Left lobe of liver (tissue), 2 donors: ENCODE measurements around the gene TEAD1. TPM values are rescaled to one million over a fixed set of nuclear protein-coding genes. Genes with fewer than 3 reads are reported as not detected.

ENCODE experiments used
- ATAC-seq: fragments of 200-7000 bp; cut with Tn5 transposase; one replicate; pipeline ENCODE4 v1.9.1; 2020; ENCODE audit warnings: mild to moderate bottlenecking, moderate library complexity
- DNase-seq: peaks from one replicate; pipeline ENCODE4 v3.0.0-alpha.2; 2020; ENCODE audit warnings: low spot score
- total RNA-seq: library from RNA; stranded (reverse); gene quantifications from one replicate; pipeline ENCODE4 v1.2.1, GENCODE V29; 2021
- donor health status: DM: no; HTN: no; CAD: no; lungs with moderate emphysema.
- donor health status: DM: no; HTN: yes; CAD: no.

Gene TEAD1
- total RNA-seq, 1 donor from 2014 or later = 29.6 TPM

GRCh38 chr11:12785901-12786300 is 111.7 kb downstream of the TEAD1 start:
- ATAC-seq (no peak), DNase-seq (no peak)

GRCh38 chr11:12786450-12786849 is 112.2 kb downstream of the TEAD1 start:
- DNase-seq (no peak), ATAC-seq (no peak)

DNA sequence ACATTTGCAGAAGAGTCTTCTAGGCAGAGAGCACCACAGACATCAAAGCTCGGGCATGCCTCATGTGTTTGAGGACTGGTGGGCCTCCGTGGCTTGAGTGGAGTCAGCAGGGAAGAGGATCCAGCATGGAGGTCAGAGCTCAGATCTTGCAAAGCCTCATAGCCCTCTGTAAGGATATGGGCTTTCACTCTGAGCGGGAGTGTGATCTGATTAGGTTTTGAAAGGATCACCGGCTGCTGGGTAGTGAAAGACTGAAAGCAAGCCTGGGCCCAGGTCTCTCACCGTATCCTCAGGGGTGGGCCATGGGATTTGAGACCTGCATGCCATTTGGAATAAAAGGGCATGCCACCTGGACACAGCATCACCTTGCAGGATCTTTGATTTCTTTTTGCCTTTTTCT is 112.7 kb downstream of the TEAD1 start:
- no peak for ATAC-seq
- DNase-seq = no peak

GRCh38 chr11:12787847-12788246 is 113.6 kb downstream of the TEAD1 start:
- DNase-seq (no peak), ATAC-seq (no peak)

GRCh38 chr11:12789054-12789453 is 114.8 kb downstream of the TEAD1 start:
- ATAC-seq = no peak
- DNase-seq = no peak

GRCh38 chr11:12789596-12790215 is 115.5 kb downstream of the TEAD1 start:
- DNase-seq (no peak), ATAC-seq (no peak)

DNA sequence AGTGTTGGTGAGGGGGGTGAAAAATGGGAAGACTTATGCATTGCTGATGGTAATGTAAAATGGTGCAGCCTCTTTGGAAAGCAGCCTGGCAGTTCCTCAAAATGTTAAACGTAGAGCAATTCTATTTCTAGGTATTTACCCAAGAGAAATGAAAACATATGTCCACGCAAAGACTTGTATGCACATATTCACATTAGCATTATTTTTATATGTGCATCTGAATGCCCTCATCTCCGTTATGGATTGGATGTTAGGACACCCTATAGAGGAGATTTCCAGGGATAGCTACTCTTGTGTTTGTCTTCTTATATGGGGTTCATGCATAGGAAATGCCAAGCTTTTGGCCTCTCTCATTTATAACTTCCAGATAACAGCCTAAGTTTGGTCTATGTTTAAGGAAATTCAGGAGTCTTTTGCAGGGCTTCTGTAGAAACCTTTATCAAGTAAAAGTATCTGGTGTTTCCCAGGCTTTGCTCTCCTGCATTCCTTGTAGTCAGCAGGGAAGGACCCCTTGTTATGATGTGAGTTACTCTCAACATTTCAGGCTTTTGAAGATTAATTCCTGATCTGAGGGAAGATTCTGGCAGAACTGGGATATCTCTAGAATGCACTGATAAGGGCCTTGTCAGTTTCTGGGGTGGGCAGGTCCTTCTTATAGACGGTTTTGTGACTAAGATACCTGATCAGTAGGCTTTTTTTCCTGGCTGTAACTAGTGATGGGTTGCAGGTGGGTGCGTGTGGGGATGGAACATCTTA is 116.8 kb downstream of the TEAD1 start:
- ATAC-seq (no peak), DNase-seq (no peak)

DNA sequence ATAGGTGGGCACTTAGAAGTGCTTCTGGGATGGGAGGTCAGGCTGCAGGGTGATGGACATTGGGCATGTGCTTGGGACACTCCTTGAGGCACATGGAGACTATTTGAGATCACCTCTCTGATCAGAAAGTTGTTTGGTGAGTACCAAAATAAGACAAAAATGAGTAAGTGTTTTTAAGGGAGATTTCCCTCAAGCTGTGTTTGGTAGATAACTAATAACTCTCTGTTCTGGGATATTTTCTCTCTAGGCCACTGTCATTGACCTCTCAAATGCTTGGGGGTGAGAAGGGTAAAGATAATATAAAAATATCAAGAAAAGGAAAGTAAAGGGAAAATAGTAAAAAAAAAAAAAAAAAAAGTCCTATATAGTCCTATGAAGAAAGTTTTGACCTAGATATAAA is 117.8 kb downstream of the TEAD1 start:
- no peak for ATAC-seq
- no peak for DNase-seq

DNA sequence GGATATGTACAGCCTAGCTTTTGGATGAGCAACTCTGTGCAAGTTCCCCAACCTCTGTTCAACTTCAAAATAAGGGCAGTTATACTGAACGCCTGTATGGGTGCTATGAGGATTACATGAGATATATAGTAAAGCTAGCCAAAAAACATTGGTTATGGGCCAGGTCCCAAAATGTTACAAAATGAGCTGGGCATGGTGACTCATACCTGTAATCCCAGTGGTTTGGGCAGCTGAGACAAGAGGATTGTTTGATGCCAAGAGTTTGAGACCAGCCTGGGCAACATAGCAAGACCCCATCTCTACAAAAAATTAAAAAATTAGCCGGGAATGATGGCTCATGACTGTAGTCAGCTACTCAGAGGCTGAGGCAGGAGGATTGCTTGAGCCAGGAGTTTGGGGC is 118.4 kb downstream of the TEAD1 start:
- ATAC-seq (peak; percentile 89), DNase-seq (no peak)

- DNase-seq = no peak
- ATAC-seq = no peak
Observed at GRCh38 chr11:12793065-12793464, 118.8 kb downstream of the TEAD1 start.

GRCh38 chr11:12793506-12793905 is 119.3 kb downstream of the TEAD1 start:
- DNase-seq (no peak), ATAC-seq (no peak)

DNA sequence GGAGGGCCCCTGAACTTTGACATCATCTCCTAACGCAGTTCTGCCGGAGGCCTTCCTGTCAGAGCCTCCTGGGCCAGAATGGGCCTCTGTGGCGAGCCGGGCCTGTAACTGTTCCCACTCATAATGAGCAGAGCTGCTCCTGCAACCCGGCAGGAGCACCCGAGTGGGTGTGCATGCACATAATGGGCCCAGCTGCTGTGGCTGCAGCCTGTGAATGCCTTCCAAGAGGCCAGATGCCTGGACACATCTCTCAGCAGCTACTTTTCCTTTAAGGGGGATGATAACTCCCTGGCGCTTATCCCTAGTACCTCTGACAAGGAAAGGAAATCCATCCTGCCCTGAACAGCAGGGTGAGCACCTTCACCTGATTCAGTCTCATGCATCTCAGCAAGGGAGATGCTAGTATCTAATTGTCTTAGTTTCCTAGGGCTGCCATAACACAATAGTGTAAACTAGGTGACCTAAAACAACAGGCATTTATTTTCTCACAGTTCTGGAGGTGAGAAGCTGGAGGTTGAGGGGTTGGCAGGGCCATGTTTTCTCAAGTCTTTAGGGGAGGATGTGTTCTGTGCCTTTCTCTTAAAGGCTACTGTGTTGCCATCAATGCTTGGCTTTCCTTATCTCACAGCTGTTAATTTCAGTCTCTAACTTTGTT is 120.5 kb downstream of the TEAD1 start:
- ATAC-seq = no peak
- no peak for DNase-seq

DNA sequence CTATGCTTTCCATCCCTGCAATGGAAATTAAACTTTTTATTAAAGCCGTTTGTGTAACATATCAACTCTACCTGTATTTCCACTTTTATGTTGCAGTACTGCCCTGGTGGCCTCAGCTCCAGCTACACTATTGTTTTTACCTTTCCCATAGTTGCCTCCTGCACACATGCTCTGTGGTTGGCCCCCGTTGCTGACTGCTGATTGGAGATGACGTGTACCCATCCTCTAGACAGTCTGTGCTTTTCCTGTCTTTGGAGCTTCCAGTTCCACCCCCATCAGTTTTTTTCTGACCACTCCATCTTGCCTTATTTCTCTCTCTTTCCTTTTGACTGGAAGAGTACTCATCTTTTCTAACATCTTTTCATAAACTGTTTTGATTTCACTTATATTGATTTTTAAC is 123.8 kb downstream of the TEAD1 start:
- no peak for DNase-seq
- ATAC-seq = no peak

- DNase-seq (no peak), ATAC-seq (no peak)
Observed at GRCh38 chr11:12798609-12799011, 124.4 kb downstream of the TEAD1 start.

DNA sequence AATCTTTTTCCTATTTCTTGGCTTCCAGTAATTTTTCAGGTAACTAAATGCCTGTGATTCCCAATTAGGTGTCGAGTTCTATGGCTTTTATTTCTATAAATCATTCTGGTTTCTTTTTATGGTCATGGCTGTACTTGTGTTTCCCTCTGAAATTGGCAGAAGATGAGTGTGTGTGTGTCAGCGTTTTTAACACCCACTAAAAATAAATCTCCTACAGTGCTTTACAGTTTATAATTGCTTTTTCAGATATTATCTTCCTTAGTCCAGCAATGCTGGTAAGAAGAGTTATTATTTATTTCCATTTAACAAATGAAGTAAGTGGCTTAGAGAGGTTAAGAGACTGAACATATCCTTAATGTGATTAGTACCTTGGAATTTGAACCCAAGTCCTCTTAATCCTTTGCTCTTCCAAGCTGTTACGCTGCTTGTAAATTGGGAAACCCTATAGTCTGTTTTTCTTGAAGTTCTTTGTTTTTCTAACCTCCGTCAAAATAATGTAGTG is 125.2 kb downstream of the TEAD1 start:
- DNase-seq = no peak
- no peak for ATAC-seq

DNA sequence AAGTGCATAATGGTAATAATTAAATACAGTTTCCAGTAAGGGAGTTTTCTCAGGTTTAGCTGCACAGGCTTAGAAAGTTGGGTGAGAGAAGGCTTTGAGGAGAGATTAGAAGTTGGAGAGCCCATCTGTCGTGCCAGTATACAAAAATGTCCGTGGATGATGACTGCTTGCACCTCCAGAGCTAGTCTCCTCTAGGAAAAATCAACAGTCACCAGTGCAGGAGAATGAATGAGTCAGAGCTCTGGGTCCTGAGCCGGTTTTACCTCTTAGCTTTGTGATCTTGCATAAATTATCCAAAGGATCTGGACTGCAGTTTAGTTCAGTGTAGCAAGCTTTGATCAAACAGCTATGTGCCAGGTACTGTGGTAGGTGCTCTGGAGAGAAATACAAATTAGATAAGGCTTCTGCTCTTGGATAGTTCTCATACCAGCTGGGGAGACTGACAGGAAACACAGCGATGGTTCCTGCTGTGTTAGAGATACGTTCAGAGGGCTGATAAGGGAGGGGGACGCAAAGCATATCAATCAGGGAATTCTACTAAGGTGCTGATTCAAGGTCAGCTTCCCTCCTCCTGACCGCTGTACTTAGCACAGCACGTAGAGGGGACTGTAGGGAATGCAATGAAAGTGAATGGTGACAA is 125.9 kb downstream of the TEAD1 start:
- DNase-seq = no peak
- peak; percentile 58 for ATAC-seq

DNA sequence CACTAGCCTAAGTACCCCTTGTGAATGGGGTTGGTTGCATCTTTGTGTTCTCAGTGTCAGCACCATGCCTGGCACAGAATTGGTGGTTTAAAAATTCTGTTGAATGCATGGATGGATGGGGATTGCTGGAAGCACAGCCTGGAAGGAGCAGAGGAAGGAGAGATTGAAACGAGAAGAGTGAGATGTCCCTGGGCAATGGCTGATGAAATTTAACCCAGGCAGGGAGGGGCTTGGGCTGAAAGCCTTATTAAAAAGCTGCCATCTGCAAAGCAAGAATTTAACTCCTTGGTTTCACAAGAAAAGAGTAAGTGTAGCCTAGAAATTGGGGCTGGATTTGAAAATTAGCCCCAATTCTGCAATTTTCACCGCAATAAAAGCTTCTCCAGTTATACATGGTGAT is 126.7 kb downstream of the TEAD1 start:
- no peak for DNase-seq
- ATAC-seq = no peak

DNA sequence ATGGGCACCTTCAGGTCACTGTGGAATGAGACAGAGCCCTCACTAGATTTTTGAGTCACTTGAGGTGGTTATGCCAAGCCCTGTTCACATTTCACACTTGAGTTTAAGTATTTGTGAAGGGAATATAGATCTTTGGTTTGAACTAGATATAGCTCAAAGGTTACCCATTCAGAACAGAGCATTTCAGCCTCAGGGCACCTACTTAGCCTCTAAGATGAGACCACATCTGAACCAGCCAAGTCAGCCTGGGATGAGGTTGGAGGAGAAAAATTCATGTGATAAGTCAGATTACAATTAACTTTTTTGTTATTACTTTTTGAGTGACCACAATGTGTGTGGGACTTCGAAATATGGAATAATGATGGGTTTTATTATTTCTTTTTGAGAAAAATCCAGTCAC is 127.8 kb downstream of the TEAD1 start:
- no peak for ATAC-seq
- DNase-seq = no peak

DNA sequence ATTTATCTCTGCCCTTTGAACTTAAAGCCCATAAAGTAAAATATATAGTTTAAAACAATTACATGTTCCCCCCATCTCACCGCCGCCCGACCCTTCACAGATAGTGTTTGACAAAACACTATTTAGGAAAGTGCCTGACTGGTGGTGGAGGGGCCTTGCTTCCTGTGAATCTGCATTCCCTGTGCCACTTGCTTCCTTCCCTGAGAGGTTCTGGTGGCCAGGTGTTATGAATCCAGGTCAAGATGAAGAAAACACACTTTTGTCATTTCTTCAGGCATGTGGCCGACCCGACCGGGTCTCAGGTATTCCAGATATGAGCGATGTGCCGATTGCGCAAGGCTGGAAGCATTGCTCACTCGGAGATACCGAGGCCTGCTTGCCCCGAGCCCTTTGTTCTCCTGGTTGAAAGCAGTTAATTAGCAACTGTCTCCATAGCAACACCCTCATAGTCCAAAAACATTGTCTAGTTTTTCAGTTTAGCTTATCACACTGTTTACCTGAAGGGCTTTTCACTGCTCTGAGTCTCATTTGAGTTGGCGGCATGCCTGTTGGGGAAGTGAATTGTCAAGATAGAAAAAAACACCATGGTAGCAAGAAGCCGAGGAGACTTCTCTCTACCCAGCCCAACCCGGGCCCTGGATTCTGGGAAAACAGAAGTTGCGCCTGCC is 128.3 kb downstream of the TEAD1 start:
- ATAC-seq = peak; percentile 78
- DNase-seq = peak; percentile 92

- no peak for DNase-seq
Observed at GRCh38 chr11:12803086-12803826, 129.0 kb downstream of the TEAD1 start.

More at GRCh38 chr11:12803086-12803826, 129.0 kb downstream of the TEAD1 start:
- no peak for ATAC-seq
